ENCODE results near the gene HMBS. TPM values are rescaled to one million over a fixed set of nuclear protein-coding genes. Genes with fewer than 3 reads are reported as not detected.
A peak's percentile ranks its signal among the peaks of the same experiment; 100 is the strongest.

The HMBS gene
- polyA plus RNA-seq, 1 donor (not counting 4 experiments of a cell fraction or from before 2014, with no cell fraction given) = 48.7 TPM

GRCh38 chr11:119108857-119109221 is 24.2 kb downstream of the HMBS start:
- no peaks in the 10 kb centered on the region for H3K27me3 ChIP-seq (ENCODE audit: control insufficient read depth, extremely low read depth, insufficient read depth, low read length)
- dilution Hi-C loops (cut with MboI; ENCODE audit: extremely low pct_ligation_motif_present, low sequenced_read_pairs) = no loop called here
- peaks cover 7 to 11% of the 10 kb centered on the region in 2 experiments for H3K36me3 ChIP-seq (ENCODE audit: control insufficient read depth in 2 of 2, extremely low read depth in 1 of 2, insufficient read depth in 2 of 2, low read length in 2 of 2)
- H4K20me1 ChIP-seq (ENCODE audit: control insufficient read depth, extremely low read depth, insufficient read depth, low read length) = no peaks in the 10 kb centered on the region
- H3K79me2 ChIP-seq (ENCODE audit: control insufficient read depth, insufficient read depth, low read length) = peaks cover 10% of the 10 kb centered on the region
- no peak overlapping the region for H3K9ac ChIP-seq (ENCODE audit: control insufficient read depth, extremely low read depth, insufficient read depth, low read length)
- no peaks in the 10 kb centered on the region for H3K9me3 ChIP-seq (ENCODE audit: control insufficient read depth, low read depth, low read length)
- DNase-seq (ENCODE audit: low read depth, low spot score) = no peak
- peaks cover 8% of the 10 kb centered on the region for H3K9me1 ChIP-seq (ENCODE audit: control insufficient read depth, extremely low read depth, insufficient read depth, low read length)
- no peak overlapping the region for H3K4me3 ChIP-seq (ENCODE audit: control insufficient read depth in 2 of 3, extremely low read depth in 1 of 3, insufficient read depth in 2 of 3, low read depth in 1 of 3, low read length in 3 of 3)
- no peak overlapping the region for H2AFZ ChIP-seq (ENCODE audit: control insufficient read depth, low read length)
- TF ChIP-seq EZH2 (IDR thresholded peaks at IDR 0.05; ENCODE audit: low read length) (no peak), CTCF (optimal IDR thresholded peaks at IDR 0.05 in 1 of 3, IDR thresholded peaks at IDR 0.05 in 1 of 3, conservative IDR thresholded peaks at IDR 0.05 in 1 of 3; ENCODE audit: extremely low read depth in 1 of 3, insufficient read depth in 2 of 3, low read length in 3 of 3) (no peak)
- no peak for FAIRE-seq
- H3K27ac ChIP-seq (ENCODE audit: control insufficient read depth, insufficient read depth, low read length) = no peak overlapping the region
- H3K4me1 ChIP-seq (ENCODE audit: control insufficient read depth, extremely low read depth, insufficient read depth, low read length) = peaks cover 23% of the 10 kb centered on the region
- peak overlapping the region; percentile 95 for H3K4me2 ChIP-seq (ENCODE audit: control insufficient read depth, extremely low read depth, insufficient read depth, low read depth, low read length)

GRCh38 chr11:119109843-119110242 is 25.2 kb downstream of the HMBS start:
- Histone ChIP-seq H3K27ac (ENCODE audit: control insufficient read depth, insufficient read depth, low read length) (no peak overlapping the region), H3K27me3 (ENCODE audit: control insufficient read depth, extremely low read depth, insufficient read depth, low read length) (no peaks in the 10 kb centered on the region), H3K9ac (ENCODE audit: control insufficient read depth, extremely low read depth, insufficient read depth, low read length) (no peak overlapping the region), H3K79me2 (ENCODE audit: control insufficient read depth, insufficient read depth, low read length) (peaks cover 10% of the 10 kb centered on the region), H3K9me1 (ENCODE audit: control insufficient read depth, extremely low read depth, insufficient read depth, low read length) (peaks cover 8% of the 10 kb centered on the region), H3K36me3 (ENCODE audit: control insufficient read depth in 2 of 2, extremely low read depth in 1 of 2, insufficient read depth in 2 of 2, low read length in 2 of 2) (peaks cover 7 to 15% of the 10 kb centered on the region in 2 experiments), H3K4me2 (ENCODE audit: control insufficient read depth, extremely low read depth, insufficient read depth, low read depth, low read length) (no peak overlapping the region), H3K4me3 (ENCODE audit: control insufficient read depth in 2 of 3, extremely low read depth in 1 of 3, insufficient read depth in 2 of 3, low read depth in 1 of 3, low read length in 3 of 3) (no peak overlapping the region), H3K9me3 (ENCODE audit: control insufficient read depth, low read depth, low read length) (no peaks in the 10 kb centered on the region), H2AFZ (ENCODE audit: control insufficient read depth, low read length) (no peak overlapping the region), H4K20me1 (ENCODE audit: control insufficient read depth, extremely low read depth, insufficient read depth, low read length) (no peaks in the 10 kb centered on the region), H3K4me1 (ENCODE audit: control insufficient read depth, extremely low read depth, insufficient read depth, low read length) (peaks cover 23% of the 10 kb centered on the region)
- no peak for FAIRE-seq
- DNase-seq (ENCODE audit: low read depth, low spot score) = no peak
- no peak for TF ChIP-seq CTCF (optimal IDR thresholded peaks at IDR 0.05 in 1 of 3, IDR thresholded peaks at IDR 0.05 in 1 of 3, conservative IDR thresholded peaks at IDR 0.05 in 1 of 3; ENCODE audit: extremely low read depth in 1 of 3, insufficient read depth in 2 of 3, low read length in 3 of 3)
- TF ChIP-seq EZH2 (IDR thresholded peaks at IDR 0.05; ENCODE audit: low read length) = no peak
- dilution Hi-C loops (cut with MboI; ENCODE audit: extremely low pct_ligation_motif_present, low sequenced_read_pairs) = no loop called here

All from keratinocyte (primary cell).